GM18519 (cell line): ENCODE data around the gene CTCFL.

ENCODE experiments used
- ATAC-seq: cut with Tn5 transposase; IDR thresholded peaks from one replicate; pipeline ENCODE4 v1.9.1; 2021; ENCODE audit warnings: mild to moderate bottlenecking, moderate library complexity; ENCODE audit not compliant: unreplicated experiment, low FRiP score

CTCFL gene

GRCh38 chr20:57469418-57470211 lies 55.3 kb downstream of the CTCFL start:
- no peak for ATAC-seq

- no peak for ATAC-seq
Observed at GRCh38 chr20:57468523-57469417, 56.2 kb downstream of the CTCFL start.

GRCh38 chr20:57467742-57468141 lies 57.2 kb downstream of the CTCFL start:
- ATAC-seq, result no peak

GRCh38 chr20:57465943-57466342 lies 59.0 kb downstream of the CTCFL start:
- no peak for ATAC-seq

GRCh38 chr20:57465486-57465885 lies 59.5 kb downstream of the CTCFL start:
- ATAC-seq, result no peak

- no peak for ATAC-seq
Observed at GRCh38 chr20:57464642-57465211, 60.2 kb downstream of the CTCFL start.

- ATAC-seq, result no peak
Observed at GRCh38 chr20:57462781-57463180, 62.2 kb downstream of the CTCFL start.

GRCh38 chr20:57461726-57462125 lies 63.2 kb downstream of the CTCFL start:
- no peak for ATAC-seq

- ATAC-seq, result no peak
Observed at GRCh38 chr20:57460781-57461465, 64.0 kb downstream of the CTCFL start.

- ATAC-seq, result no peak
Observed at GRCh38 chr20:57459897-57460296, 65.0 kb downstream of the CTCFL start.

GRCh38 chr20:57459278-57459677 lies 65.7 kb downstream of the CTCFL start:
- no peak for ATAC-seq

- ATAC-seq, result no peak
Observed at GRCh38 chr20:57458400-57459160, 66.4 kb downstream of the CTCFL start.

- ATAC-seq, result no peak
Observed at GRCh38 chr20:57457243-57458095, 67.5 kb downstream of the CTCFL start.

GRCh38 chr20:57456116-57456515 lies 68.8 kb downstream of the CTCFL start:
- ATAC-seq, result no peak

- no peak for ATAC-seq
Observed at GRCh38 chr20:57455386-57455785, 69.6 kb downstream of the CTCFL start.

- ATAC-seq, result no peak
Observed at GRCh38 chr20:57451795-57452661, 72.9 kb downstream of the CTCFL start.

- no peak for ATAC-seq
Observed at GRCh38 chr20:57451431-57451794, 73.5 kb downstream of the CTCFL start.

GRCh38 chr20:57450931-57451330 lies 74.0 kb downstream of the CTCFL start:
- ATAC-seq, result no peak
